SU-DHL-6 (cell line): ENCODE results near the gene MST1.

Source experiments
- H2AFZ ChIP-seq: fragments of 200-600 bp; sonication (generic); 2 replicates; pipeline ENCODE4 v1.6.1; 2014; ENCODE audit warnings: low read depth, mild to moderate bottlenecking, moderate library complexity, mixed read lengths, antibody characterized with exemption, low read length; ENCODE audit not compliant: severe bottlenecking
- H3F3A ChIP-seq: fragments of 200-600 bp; shearing (Covaris generic); 2 replicates; pipeline ENCODE4 v1.6.0; 2016; ENCODE audit warnings: antibody characterized with exemption, mild to moderate bottlenecking; ENCODE audit not compliant: insufficient read depth
- H3K27ac ChIP-seq: fragments of 200-600 bp; sonication (generic); 2 replicates; pipeline ENCODE4 v1.5.1; 2016; ENCODE audit warnings: low read depth, mild to moderate bottlenecking, low read length, moderate library complexity, mixed read lengths
- H3K27me3 ChIP-seq: fragments of 200-600 bp; sonication (generic), shearing (Covaris generic); 2 replicates; pipeline ENCODE4 v1.6.0; 2014; ENCODE audit warnings: mild to moderate bottlenecking, low read length
- H3K36me3 ChIP-seq: fragments of 200-600 bp; sonication (generic); 2 replicates; pipeline ENCODE4 v1.6.1; 2014; ENCODE audit warnings: mild to moderate bottlenecking, low read length, mixed read lengths
- H3K4me2 ChIP-seq: fragments of 300-600, 200-600 bp; shearing (Covaris generic), sonication (generic); 2 replicates; pipeline ENCODE4 v1.6.0; 2014; ENCODE audit warnings: low read length, low read depth, mild to moderate bottlenecking; ENCODE audit not compliant: poor library complexity, severe bottlenecking
- H3K4me3 ChIP-seq: fragments of 200-600 bp; sonication (generic); 2 replicates; pipeline ENCODE4 v1.5.1; 2014; ENCODE audit warnings: antibody characterized with exemption, low read length, mild to moderate bottlenecking, mixed read lengths; ENCODE audit not compliant: insufficient read depth, poor library complexity, severe bottlenecking
- H3K79me2 ChIP-seq: fragments of 200-600 bp; sonication (generic); 2 replicates; pipeline ENCODE4 v1.6.1; 2014; ENCODE audit warnings: mild to moderate bottlenecking, low read length, moderate library complexity; ENCODE audit not compliant: insufficient read depth
- H3K9ac ChIP-seq: fragments of 200-600 bp; sonication (generic); 2 replicates; pipeline ENCODE4 v1.7.0; 2014; ENCODE audit warnings: mild to moderate bottlenecking, low read length
- H3K9me2 ChIP-seq: fragments of 200-600 bp; sonication (generic); replicated peaks from 2 replicates; pipeline ENCODE4 v1.6.1; 2014; ENCODE audit warnings: low read length; ENCODE audit not compliant: insufficient read depth
- H3K9me3 ChIP-seq: fragments of 200-600 bp; sonication (generic); 2 replicates; pipeline ENCODE4 v1.6.1; 2014; ENCODE audit warnings: low read length, mixed read lengths; ENCODE audit not compliant: insufficient read depth
- H4K20me1 ChIP-seq: fragments of 200-600 bp; sonication (generic); 2 replicates; pipeline ENCODE4 v1.6.1; 2014; ENCODE audit warnings: low read depth, mild to moderate bottlenecking, antibody characterized with exemption, low read length, moderate library complexity, mixed read lengths
- EZH2phosphoT487 ChIP-seq: fragments of 200-600 bp; sonication (generic), shearing (Covaris generic); conservative IDR thresholded peaks from 2 replicates; pipeline ENCODE4 v1.6.1; 2018; ENCODE audit warnings: mild to moderate bottlenecking, antibody characterized with exemption, low read length, moderate library complexity, mixed read lengths
- TF ChIP-seq, protein P1 (sequence below): fragments of 200-600 bp; sonication (generic); IDR thresholded peaks from one replicate; pipeline ENCODE4 v1.5.1; 2017; ENCODE audit warnings: antibody characterized with exemption, mild to moderate bottlenecking, low read length, moderate library complexity; ENCODE audit not compliant: insufficient read depth, poor library complexity, severe bottlenecking

MST1 gene

DNA sequence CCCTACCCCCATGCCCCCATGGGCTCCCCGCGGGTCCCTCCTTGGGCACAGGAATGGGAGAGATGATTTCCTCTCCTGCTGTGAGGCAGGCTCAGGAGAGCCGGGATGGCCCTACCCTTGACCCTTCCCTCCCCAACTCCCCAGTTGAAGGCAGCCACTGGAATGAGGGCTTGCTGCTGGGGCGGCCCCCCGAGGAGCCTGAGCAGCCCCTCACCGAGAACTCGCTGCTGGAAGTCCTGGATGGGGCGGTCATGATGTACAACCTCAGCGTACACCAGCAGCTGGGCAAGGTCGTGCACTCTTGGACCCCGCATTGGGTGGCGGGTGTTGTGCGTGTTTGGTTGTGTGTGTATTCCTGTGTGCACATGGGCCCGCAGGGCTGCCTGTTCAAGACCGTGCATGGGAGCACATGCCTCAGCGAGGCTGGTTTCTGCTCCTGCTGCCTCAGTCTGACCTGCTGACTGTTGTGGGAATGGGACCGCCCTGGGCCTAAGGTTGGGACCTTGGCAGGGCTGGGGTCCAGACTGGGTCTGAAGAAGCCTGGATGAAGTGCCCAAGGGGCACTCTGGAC, 16.2 kb upstream of the MST1 start:
- no peak overlapping the region for H3K27ac ChIP-seq
- H3K36me3 ChIP-seq: no peaks in the 10 kb centered on the region

DNA sequence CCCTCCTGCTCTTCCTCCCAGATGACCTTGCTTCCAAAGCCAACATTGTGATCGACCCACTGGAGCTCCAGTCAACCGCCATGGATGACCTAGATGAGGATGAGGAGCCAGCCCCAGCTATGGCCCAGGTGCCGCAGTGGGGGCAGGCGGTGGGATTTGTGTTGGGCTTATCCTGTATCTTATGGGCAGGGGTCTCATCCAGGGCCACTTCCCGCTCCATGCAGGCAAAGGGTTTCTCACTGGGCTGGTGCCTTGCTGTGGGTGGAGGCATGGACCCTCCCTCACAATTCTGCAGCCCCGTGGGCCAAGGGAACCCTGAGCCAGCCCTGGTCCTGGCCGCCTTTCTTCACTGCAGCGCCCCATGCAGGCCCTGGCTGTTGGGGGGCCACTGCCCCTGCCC, 15.4 kb upstream of the MST1 start:
- no peak overlapping the region for H3K4me2 ChIP-seq
- no peak overlapping the region for H3K27ac ChIP-seq
- H3K4me3 ChIP-seq: no peak overlapping the region
- H3K9me3 ChIP-seq: no peaks in the 10 kb centered on the region
- no peak for TF ChIP-seq EZH2phosphoT487
- TF ChIP-seq, protein P1, sequence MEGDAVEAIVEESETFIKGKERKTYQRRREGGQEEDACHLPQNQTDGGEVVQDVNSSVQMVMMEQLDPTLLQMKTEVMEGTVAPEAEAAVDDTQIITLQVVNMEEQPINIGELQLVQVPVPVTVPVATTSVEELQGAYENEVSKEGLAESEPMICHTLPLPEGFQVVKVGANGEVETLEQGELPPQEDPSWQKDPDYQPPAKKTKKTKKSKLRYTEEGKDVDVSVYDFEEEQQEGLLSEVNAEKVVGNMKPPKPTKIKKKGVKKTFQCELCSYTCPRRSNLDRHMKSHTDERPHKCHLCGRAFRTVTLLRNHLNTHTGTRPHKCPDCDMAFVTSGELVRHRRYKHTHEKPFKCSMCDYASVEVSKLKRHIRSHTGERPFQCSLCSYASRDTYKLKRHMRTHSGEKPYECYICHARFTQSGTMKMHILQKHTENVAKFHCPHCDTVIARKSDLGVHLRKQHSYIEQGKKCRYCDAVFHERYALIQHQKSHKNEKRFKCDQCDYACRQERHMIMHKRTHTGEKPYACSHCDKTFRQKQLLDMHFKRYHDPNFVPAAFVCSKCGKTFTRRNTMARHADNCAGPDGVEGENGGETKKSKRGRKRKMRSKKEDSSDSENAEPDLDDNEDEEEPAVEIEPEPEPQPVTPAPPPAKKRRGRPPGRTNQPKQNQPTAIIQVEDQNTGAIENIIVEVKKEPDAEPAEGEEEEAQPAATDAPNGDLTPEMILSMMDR: no peak
- no peaks in the 10 kb centered on the region for H3K79me2 ChIP-seq
- no peaks in the 10 kb centered on the region for H3K27me3 ChIP-seq
- no peaks in the 10 kb centered on the region for H3K9me2 ChIP-seq
- no peaks in the 10 kb centered on the region for H4K20me1 ChIP-seq
- H3K36me3 ChIP-seq: no peaks in the 10 kb centered on the region
- no peak overlapping the region for H2AFZ ChIP-seq
- no peaks in the 10 kb centered on the region for H3F3A ChIP-seq
- H3K9ac ChIP-seq: no peak overlapping the region

More for the DNA sequence above, 16.2 kb upstream of the MST1 start:
- Histone ChIP-seq H3K4me3 (no peak overlapping the region), H3K79me2 (no peaks in the 10 kb centered on the region), H3K4me2 (no peak overlapping the region), H3K9ac (no peak overlapping the region), H3F3A (no peaks in the 10 kb centered on the region), H2AFZ (no peak overlapping the region), H3K27me3 (no peaks in the 10 kb centered on the region), H3K9me3 (no peaks in the 10 kb centered on the region), H3K9me2 (no peaks in the 10 kb centered on the region), H4K20me1 (no peaks in the 10 kb centered on the region)
- TF ChIP-seq, protein P1: no peak
- no peak for TF ChIP-seq EZH2phosphoT487

DNA sequence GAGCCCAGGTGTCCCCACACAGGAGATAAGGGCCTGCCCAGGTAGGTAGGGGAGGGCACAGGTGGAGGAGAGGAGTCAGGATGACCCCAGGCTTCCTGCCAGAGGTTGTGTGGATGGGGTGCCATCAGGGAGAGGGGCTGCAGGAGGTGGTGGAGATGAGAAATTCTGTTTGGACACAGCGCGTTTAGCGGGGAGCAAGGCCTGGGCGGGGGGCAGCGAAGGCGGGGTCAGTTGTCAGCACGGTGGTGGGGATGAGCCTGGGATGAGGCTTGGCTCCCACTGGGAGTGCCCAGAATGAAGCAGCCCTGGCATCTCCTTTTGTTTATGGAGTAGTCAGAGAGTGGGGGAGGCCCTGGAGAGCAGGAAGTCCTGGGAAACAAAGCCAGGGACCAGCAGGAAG, 14.7 kb upstream of the MST1 start:
- no peaks in the 10 kb centered on the region for H4K20me1 ChIP-seq
- no peak overlapping the region for H3K4me2 ChIP-seq
- H3K9ac ChIP-seq: no peak overlapping the region
- no peaks in the 10 kb centered on the region for H3K79me2 ChIP-seq
- no peaks in the 10 kb centered on the region for H3K27me3 ChIP-seq
- no peak for TF ChIP-seq EZH2phosphoT487
- TF ChIP-seq, protein P1: no peak
- H3F3A ChIP-seq: no peaks in the 10 kb centered on the region
- no peak overlapping the region for H3K27ac ChIP-seq
- H3K36me3 ChIP-seq: no peaks in the 10 kb centered on the region
- no peak overlapping the region for H2AFZ ChIP-seq
- H3K9me3 ChIP-seq: no peaks in the 10 kb centered on the region
- H3K4me3 ChIP-seq: no peak overlapping the region
- H3K9me2 ChIP-seq: no peaks in the 10 kb centered on the region
